ENCODE measurements around the gene ITGA1.
A peak's percentile ranks its signal among the peaks of the same experiment; 100 is the strongest.

The ITGA1 gene

DNA sequence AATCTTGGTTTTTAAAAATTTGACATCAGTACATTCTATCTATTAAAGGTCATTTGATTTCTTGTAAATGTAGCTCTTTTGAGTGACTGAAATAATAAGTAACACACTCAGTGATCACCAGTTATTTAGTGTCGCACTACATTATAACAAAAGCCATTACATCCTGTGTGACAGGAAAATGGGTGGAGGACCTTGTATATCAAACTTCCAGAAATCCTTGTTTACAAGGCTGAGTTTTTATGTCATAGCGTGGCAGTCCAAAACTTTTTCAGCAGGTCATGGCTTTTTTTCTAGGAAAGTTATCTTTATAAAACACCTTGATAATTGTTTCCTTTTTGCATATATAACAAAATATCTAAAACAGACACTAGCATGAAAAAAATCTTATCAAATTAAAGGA lies 14.4 kb upstream of the ITGA1 start:
- DNase-seq, result no peak

DNA sequence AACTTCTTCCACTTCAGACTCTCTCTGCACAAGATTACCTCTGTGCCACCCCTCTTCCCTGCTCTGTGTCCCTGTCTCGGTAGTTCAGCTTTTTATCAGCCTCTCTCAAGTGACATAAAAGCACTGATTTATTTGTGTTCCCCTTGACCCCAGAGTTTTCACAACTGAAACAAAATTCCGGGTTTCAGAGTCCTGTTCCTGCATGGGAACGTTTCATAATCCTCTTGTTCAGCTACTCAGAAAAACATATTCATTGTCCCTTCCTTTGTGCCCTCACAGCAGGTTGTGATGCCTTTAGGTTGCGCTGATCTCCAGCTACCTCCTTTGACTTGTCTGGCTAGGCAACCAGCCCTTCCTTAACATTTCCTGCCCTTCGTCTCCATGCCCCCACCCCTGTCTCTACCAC lies 13.7 kb upstream of the ITGA1 start:
- DNase-seq, result no peak

DNA sequence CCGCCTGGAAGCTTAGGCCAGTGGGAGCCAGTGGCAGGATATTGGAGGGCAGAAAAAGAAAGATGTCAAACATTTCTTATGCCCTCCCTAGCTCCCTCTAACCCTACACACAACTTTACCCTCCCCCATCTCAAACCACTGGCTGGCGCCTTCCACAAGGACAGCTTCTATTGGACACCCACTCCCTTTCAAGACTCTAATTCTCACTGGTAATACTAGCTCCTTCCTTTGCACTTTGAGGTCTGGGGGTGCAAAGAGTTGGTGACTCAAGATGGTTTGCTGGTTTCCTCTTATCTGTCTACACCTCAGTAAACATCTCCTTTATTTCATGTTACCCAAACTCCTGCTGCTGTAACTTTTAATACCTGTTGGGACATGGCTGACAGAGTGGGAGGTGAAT lies 11.6 kb upstream of the ITGA1 start:
- DNase-seq, result no peak

DNA sequence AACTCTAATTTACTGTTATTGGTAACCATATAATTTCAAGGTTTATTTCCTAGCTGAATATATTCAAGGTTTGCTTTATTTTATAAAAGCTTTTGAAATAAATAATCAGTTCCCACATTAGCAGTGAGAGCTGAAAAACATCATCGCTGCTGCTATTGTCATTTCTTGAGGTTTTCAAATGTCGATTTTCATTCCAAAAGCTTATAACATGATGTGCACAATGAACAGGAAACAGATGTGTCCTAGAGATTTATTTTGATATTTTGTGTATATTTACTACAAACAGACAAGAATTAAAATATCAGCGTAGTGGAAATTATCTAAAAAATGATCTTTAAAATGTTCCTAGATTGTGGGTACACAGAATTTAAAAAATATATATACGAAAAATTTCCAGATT lies 10.5 kb upstream of the ITGA1 start:
- DNase-seq, result no peak

DNA sequence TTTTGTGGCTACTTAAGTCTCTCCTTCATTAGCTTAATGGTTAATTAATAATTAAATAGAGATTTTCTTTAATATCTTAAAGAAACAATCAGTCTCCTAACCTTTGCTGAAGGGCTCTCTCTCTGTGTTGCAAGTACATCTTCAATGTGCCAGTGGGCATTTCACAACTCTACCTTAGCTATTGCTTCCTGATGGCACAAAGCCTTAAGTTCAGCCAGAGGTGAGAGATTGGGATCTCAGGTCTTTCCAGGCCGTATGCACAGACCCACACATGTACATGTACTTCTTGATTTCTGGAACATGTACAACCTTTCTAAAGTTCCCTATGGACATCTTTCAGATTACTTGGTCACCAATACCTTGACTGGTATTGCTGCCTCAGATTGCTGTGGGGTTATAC lies 8.9 kb upstream of the ITGA1 start:
- no peak for DNase-seq

DNA sequence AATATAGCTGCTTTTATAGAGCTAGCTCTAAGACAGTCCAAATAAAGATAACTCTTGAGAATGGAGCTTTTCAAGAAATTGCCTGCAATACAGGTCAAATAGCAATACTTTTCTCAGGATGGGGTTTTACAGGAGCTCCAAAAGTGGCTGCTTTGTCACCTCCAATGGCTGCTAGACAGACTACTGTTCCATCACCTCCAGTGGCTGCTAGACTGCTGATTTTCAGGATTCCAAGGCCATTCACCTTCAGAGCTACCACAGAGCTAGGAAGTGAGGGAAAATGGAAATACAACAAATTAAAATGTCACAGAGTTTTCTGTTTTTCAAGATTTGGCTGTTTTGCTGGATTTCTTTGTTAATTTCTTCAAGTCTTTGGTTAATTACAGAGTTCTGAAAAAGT lies 8.5 kb upstream of the ITGA1 start:
- DNase-seq, result no peak

DNA sequence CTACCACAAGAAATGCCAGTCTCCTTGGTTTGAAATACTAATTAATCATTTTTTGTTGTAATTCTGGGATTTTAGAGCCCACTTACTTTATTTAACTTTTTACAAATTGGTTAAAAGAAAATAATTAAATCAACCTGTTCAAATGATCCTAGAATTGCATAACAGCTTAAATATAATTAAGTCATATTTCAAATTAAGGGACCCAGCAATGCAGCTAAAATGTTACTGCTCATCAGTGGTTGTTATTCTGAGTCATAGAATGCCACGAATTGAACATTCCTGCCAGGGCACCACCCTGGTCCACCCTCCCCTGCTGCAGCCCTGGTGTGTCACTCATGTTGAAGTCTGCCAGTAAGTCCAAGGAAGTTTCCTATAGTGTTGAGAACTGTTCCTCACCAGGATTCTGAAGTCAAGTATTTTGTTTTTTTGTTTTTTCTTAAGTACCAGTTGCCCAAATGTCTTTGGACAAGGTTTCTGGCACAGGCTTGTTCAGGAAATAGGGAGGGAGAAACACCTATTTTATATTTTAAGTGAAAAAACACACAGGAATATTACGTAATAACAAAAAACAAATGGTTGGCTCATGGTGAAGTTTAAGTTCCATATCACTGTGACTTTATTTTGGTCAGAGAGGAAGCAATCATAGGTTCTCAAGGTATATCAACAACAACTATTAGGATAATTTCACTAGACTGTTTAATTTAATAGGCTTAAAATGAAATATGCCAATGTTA lies 4.3 kb upstream of the ITGA1 start:
- DNase-seq, result no peak

DNA sequence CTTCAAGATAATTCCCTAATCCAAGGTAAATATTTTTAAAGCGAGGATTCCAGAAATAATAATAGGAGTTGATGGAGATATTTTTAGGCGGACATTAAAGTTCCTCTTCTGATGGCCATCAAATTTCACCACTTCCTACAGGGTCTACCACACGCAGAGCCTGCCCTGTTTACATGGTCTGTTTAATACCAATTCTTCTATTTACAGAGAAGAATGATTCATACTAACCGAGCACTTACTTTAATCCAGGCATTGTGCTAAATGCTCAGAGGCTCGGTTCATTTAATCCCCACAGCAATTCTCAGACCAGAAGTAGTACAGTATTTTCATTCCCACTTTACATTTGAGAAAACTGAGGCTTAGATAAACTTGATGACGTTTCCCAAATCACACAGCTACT lies 3.0 kb upstream of the ITGA1 start:
- no peak for DNase-seq

DNA sequence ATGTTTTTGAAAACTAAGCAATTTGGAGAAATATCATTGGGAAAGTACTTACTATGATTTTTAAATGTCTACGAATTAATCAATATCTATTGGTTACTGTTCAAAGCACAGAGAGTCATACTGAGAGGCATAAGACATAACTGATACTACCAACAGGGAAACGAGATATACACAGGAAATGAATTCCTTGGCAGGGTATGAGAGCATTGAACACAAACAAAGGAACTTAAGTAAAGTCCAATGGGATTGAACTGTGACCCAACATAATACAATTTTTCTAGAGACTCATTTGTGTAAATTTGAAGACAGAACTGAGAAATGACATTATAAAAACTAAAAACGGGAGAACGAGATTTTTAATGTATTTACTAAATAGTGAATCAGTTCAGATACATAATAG lies 1.3 kb upstream of the ITGA1 start:
- no peak for DNase-seq

DNA sequence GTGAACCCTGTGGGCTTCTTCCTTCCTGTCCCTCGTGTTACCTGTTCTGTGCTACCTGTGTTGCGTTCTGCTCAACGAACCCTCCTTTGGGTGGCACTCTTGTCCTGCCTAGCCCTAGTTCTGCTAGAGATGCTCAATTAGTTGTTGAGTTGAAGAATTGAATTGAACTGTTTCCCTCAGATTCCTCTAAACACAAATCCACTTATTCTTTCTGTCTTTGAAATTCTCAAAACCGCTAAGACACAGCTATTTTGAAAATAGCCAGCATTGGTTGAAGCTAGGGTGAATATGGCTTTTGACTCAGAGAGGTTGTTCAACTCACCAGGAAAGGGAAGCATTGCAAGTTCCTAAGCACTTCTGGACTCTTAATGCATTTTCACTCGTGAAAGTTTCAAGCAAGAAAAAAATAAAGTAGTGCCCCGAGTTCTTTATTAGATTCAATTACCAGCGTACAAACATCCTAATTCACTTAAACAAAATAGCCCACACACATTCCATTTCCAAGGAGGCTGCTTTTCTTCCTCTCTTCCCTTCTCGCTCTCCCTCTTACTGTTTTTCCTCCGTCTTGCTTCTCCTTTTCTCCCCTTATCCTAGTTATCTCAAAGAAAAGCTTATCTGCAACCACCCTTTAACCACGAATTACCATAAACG lies 642 bp upstream of the ITGA1 start:
- DNase-seq, result peak; percentile 44

DNA sequence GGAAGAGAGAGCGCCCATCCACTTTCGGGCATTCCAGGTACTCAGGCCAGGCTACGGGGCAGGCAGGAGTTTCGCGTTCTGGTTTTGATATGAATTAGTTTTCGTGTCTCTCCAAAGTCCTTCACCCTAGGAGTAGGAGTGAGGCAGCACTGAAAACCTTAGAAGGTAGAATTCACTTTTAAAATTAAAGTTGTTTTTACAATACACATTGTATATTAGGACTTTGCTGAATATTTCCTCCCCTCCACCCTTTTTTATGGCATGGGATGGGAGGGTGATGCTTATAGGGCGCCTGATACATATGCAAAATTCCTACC lies 747 bp downstream of the ITGA1 start:
- no peak for DNase-seq

DNA sequence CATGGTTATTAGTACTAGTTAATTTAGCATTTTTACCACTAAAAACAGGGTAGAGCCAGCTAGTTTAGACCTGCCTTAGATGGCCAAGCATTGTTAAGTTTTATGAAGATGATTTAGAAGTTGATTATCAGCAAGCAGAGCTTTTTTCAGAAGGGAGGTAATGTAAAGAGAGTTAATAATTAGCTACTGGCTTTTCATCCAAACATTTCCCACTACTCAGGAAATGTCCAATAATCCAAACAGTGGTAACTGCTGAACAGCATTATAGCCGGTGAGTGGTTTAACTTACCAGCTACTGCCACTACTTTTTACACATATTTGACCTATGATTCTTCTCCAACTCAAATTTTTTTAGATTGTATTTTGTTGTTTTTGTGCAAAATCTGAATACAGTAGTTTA lies 1.7 kb downstream of the ITGA1 start:
- no peak for DNase-seq

DNA sequence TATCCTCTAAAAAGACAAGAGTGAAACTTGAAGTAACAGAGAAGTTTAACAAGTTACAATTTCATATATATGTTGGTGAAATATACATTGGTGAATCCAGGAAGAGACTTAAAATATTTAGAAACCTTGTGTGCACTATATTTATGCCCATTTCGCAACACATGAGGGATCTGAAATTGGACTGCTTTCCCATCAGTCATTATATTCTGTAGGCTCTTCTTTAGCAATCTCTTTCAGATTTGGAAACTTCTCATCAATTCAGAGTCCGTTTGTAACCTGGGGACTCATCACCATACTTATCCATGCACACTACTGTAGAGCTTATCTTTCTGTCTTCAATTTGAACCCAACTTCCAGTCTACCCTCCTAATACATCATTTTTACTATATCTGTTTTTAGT lies 2.1 kb downstream of the ITGA1 start:
- no peak for DNase-seq

DNA sequence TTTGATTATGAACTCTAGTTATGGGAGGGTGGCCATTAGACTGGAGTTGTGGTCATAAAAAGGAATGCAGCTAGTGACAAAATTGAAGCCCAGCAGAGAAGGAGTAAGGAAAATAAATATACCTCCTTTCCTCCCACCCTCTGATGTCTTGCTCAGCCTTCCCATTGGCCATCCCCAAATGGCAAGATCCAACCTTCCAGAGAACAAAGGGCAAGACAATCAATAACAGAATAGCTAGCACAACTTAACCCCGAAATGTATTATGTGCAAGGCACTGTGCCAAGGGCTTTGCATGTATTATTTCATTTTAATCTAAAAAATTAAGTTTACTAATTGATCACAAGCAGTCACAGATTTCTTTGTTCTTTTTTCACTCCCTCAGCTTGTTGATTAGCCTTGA lies 3.6 kb downstream of the ITGA1 start:
- no peak for DNase-seq

DNA sequence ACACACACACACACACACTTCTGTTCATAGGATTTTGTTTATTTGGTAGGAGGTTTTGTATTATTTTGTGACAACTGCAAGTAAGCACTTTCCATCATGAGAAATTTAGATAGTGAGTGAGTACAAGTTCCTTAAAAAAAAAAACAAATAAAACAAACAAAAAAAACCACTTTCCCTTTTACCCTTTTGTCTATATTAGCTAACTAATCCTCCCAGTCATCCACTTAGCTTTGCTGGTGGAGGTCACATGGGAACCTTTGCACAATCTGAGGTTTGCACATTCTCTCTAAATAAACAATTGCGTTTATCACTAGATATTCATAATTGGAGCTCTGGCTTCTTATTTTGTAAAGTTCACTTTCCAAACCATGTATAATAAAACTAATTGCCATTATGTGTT lies 6.8 kb downstream of the ITGA1 start:
- DNase-seq, result no peak

DNA sequence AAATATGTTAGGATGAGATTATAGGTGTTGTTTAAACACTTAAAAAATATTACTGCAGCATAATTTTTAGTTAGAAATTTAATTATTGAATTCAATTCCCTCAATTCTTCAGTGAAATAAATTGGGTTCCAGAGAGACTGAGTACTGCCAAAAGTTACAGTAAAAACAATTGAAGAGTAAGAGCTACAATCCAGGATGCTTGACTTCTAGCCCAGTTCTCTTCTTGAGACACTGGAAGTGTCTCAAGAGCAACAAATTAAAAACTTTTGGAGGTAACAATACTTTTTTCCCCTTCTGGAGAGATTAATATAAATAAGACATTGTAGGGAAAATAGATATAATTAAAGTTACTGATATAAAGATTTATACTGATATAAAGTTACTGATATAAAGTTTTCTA lies 8.3 kb downstream of the ITGA1 start:
- no peak for DNase-seq

DNA sequence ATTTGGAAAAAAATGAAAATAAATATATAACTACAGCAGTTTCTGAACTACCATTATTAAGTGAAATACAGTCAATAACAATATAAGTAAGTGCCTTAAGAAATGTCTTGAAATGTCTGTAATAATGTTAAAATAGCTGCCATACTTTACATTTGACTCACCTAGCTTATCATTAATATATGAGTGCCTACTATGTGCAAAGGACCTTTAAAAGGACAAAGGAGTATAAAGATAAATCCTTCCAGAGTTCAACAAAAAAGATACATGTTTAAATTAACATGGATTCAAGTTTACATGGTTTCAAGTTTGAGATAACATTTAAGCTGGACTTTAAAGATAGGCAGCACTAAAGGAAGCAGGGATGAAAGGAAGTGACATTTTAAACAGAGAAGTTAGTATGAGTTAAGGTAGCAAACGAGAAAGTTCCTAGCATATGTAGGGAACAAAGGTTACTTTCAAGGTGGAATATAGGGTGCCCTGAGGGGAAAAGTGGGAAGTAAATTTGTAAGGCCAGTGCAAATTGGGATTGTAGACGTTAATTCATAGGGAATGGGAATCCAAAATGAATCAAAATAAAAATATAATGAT lies 8.9 kb downstream of the ITGA1 start:
- DNase-seq, result no peak

DNA sequence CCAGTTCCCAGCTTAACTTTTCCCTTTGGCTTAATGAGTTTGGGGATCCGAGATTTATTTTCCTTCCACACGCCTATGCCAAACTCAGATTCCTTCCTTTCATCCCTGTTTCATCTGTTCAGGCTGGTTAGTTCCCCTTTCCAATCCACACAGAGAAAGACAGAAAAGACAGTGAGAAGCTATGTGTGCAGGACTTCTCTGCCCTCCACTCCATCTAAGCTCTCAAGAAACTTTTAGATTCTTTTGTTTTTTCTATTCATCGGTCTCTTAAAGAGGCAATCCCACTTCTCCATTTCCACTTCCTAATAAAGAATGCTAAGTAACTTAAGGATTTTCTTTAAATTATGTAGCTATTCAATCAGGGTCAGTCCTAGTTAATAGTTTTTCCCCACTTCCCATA lies 11.2 kb downstream of the ITGA1 start:
- DNase-seq, result no peak

DNA sequence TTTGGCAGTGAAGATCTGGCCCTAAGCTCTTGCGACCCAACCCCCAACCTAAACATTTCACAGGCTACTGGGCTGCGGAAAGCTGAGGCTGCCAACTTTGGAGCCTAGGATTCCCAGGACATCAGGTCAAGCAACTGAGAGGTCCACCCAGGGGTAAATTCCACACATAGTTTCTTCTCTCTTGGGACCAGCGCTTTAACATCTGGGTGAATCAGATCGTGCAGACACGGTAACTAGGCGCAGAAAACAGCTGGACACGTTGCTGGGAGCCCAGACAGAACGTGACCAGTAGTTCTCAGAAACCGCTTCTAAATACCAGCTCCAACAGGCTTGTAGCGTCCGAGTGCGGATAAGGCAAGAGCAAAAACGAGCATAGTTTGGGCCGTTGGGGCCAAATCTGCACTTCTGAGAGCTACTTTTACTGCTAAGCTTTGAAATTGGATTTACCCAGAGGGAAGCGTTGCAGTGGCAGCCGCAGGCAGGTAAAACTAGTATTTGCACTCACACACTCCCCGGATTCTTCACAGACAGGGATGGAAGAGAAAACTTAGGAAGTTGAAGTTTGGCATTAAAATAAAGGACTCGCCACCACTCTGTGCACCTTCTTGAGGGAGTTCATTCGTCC lies 11.8 kb downstream of the ITGA1 start:
- no peak for DNase-seq

DNA sequence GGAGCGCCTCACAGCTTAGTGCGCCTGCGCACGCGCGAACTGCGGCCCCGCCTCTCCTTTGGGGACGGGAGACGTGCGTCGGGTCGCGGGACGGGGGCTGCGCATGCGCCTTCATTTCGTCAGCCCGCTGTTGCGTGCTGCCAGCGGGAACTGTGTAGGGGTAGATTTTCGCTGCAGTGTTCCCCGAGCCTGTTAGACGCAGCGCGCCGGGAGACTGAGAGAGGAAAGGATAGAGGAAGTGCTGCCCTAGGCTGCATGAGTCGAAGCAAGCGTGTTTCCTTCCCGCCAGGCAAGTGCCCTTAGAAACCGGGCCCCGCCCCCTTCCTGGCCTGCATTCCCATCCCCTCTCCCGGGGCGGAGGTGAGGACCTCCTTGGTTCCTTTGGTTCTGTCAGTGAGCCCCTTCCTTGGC lies 12.3 kb downstream of the ITGA1 start:
- peak; percentile 93 for DNase-seq

DNA sequence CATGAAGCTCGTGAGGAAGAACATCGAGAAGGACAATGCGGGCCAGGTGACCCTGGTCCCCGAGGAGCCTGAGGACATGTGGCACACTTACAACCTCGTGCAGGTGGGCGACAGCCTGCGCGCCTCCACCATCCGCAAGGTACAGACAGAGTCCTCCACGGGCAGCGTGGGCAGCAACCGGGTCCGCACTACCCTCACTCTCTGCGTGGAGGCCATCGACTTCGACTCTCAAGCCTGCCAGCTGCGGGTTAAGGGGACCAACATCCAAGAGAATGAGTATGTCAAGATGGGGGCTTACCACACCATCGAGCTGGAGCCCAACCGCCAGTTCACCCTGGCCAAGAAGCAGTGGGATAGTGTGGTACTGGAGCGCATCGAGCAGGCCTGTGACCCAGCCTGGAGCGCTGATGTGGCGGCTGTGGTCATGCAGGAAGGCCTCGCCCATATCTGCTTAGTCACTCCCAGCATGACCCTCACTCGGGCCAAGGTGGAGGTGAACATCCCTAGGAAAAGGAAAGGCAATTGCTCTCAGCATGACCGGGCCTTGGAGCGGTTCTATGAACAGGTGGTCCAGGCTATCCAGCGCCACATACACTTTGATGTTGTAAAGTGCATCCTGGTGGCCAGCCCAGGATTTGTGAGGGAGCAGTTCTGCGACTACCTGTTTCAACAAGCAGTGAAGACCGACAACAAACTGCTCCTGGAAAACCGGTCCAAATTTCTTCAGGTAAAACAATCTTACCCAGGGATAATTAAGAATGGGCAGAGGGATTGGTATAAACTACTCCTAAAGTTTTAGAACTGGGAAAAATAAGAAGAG lies 12.9 kb downstream of the ITGA1 start:
- peak; percentile 37 for DNase-seq

DNA sequence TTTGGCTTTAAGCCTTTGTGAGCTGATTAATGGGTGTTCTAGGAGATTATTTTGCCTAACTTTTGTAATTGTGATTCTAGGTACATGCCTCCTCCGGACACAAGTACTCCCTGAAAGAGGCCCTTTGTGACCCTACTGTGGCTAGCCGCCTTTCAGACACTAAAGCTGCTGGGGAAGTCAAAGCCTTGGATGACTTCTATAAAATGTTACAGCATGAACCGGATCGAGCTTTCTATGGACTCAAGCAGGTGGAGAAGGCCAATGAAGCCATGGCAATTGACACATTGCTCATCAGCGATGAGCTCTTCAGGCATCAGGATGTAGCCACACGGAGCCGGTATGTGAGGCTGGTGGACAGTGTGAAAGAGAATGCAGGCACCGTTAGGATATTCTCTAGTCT lies 13.6 kb downstream of the ITGA1 start:
- DNase-seq, result no peak

DNA sequence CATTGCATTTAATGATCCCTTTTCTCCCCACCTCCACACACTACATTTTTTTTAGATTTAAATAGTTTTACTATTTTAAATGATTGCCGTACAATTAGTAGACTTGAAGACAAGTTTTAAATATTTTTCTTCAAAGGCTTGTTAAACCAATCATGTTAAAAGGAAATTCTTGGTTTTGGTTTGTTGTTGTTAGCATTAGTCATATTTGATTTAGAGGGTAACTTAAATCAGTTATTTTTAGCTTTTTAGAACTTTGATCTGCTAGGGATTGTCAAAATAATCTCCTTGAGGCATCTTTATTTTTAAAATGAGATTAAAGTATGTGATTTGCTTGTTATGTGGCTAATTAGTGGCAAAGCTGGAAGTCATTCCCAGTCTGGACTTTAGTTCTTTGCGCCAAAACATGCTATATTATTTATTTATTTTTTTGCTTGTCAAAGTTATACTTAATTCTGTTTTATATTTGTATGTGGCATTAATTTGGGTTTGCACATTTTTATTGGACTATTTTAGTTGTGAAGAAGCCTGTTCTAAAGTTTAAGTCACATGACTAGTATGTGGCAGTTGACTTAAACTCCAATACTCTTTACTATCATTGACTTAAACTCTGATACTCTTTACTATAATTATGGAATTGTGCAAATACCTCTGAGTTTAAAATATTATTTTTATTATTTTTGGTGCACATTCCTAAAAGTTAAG lies 14.7 kb downstream of the ITGA1 start:
- no peak for DNase-seq

Data from COR-L47 (cell line).